ENCODE results near the gene CORO2B. TPM values are rescaled to one million over a fixed set of nuclear protein-coding genes. Genes with fewer than 3 reads are reported as not detected.

Gene CORO2B
- total and polyA plus RNA-seq, 2 of the 13 experiments (the other 11 are each of a cell fraction or from before 2014, with no cell fraction given): 0.35 to 0.63 TPM

DNA sequence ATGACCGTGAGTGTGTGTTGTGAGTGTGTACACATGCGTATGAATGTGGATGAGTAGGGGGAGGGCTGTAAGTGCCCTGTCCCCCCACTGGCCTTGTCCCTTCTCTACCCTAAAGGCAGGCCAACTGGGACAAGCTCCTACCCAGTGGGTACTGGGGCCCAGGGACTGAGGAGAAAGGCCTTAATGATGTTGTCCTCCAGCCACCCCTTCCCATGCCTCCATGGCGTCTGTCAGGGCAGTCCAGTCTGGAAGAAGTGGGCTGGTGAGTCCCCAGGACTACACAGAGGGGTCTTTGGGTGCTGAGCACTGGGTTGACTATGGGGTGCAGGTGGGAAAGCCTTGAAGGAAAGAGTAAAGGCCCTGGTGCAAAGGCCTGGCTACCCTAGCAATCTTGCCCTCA lies 16.9 kb upstream of the CORO2B start (continued):
- TF ChIP-seq, protein P1, sequence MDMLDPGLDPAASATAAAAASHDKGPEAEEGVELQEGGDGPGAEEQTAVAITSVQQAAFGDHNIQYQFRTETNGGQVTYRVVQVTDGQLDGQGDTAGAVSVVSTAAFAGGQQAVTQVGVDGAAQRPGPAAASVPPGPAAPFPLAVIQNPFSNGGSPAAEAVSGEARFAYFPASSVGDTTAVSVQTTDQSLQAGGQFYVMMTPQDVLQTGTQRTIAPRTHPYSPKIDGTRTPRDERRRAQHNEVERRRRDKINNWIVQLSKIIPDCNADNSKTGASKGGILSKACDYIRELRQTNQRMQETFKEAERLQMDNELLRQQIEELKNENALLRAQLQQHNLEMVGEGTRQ (IDR thresholded peaks at IDR 0.05; ENCODE audit: low read depth, low read length): no peak
- TF ChIP-seq, protein P1 (CRISPR knock-in tag; IDR thresholded peaks at IDR 0.05; ENCODE audit: borderline replicate concordance): no peak
- TF ChIP-seq JUN (CRISPR knock-in tag; IDR thresholded peaks at IDR 0.05) (no peak), AKAP8 (CRISPR knock-in tag; IDR thresholded peaks at IDR 0.05) (no peak), ZNF768 (CRISPR knock-in tag; IDR thresholded peaks at IDR 0.05) (no peak), NBN (conservative IDR thresholded peaks at IDR 0.05) (no peak), ELF1 (CRISPR knock-in tag; IDR thresholded peaks at IDR 0.05) (no peak), KMT2A (CRISPR knock-in tag; IDR thresholded peaks at IDR 0.05) (no peak)
- TF ChIP-seq, protein P2, sequence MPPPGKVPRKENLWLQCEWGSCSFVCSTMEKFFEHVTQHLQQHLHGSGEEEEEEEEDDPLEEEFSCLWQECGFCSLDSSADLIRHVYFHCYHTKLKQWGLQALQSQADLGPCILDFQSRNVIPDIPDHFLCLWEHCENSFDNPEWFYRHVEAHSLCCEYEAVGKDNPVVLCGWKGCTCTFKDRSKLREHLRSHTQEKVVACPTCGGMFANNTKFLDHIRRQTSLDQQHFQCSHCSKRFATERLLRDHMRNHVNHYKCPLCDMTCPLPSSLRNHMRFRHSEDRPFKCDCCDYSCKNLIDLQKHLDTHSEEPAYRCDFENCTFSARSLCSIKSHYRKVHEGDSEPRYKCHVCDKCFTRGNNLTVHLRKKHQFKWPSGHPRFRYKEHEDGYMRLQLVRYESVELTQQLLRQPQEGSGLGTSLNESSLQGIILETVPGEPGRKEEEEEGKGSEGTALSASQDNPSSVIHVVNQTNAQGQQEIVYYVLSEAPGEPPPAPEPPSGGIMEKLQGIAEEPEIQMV (CRISPR knock-in tag; IDR thresholded peaks at IDR 0.05; ENCODE audit: low read depth): no peak

DNA sequence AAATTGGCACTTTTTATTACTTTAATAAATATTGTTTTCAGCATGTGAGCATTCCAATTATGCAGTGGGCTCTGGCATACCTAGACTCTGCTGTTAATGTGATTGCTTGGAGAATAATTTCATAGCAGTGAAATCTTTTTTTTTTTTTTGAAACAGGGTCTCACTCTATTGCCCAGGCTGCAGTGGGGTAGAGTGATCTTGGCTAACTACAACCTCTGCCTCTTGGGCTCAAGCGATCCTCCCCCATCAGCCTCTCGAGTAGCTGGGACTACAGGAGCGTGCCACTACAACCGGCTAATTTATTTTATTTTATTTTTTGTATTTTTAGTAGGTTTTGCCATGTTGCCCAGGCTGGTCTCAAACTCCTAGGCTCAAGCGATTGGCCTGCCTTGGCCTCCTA lies 14.6 kb upstream of the CORO2B start:
- Histone ChIP-seq H3K4me2 (ENCODE audit: low read depth, low read length) (no peak overlapping the region), H3K27me3 (ENCODE audit: control insufficient read depth in 1 of 2, insufficient read depth in 2 of 2, low read length in 2 of 2) (peaks cover 4 to 23% of the 10 kb centered on the region in 2 experiments; a peak in 3 of 5 replicates), H3K79me2 (ENCODE audit: insufficient read depth, low read length) (no peaks in the 10 kb centered on the region), H3K27ac (ENCODE audit: extremely low read length, insufficient read depth, low read length) (no peak overlapping the region), H3K4me1 (ENCODE audit: insufficient read depth, low read length) (peaks cover 4% of the 10 kb centered on the region; the same call in 1 of the 2 replicates), H3K4me3 (replicated peaks in 1 of 3; ENCODE audit: insufficient read depth in 1 of 3, low read depth in 2 of 3, low read length in 3 of 3) (no peak overlapping the region), H2AFZ (ENCODE audit: low read length) (no peak overlapping the region), H4K20me1 (ENCODE audit: insufficient read depth, low read length) (no peaks in the 10 kb centered on the region), H3K9me3 (ENCODE audit: low read length) (no peaks in the 10 kb centered on the region), H3K9ac (ENCODE audit: insufficient read depth, low read depth, low read length) (no peak overlapping the region), H3K36me3 (replicated peaks in 1 of 2; ENCODE audit: control insufficient read depth in 1 of 2, insufficient read depth in 2 of 2, low read length in 2 of 2) (no peaks in the 10 kb centered on the region)
- BruUV-seq (replicated peaks): no TSS peak
- DNase-seq (ENCODE audit: low spot score): no peak
- ChIA-PET POLR2A (no interaction called here), CTCF (ENCODE audit: low intra/inter-chr PET ratio, low total read pairs) (no interaction called here)
- no peak for ATAC-seq
- WGBS (ENCODE audit: low lambda C conversion rate): 22% methylated on average over 5 of the region's 5 CpGs
- in situ Hi-C loops (cut with HindIII; ENCODE audit: extremely low pct_ligation_motif_present, low pct_unique_long_range_greater_than_20kb) (no loop called here), intact Hi-C loops (cut with micrococcal nuclease; ENCODE audit: unreplicated experiment) (no loop called here)
- no peak for FAIRE-seq
- TF ChIP-seq ZNF766 (CRISPR knock-in tag; IDR thresholded peaks at IDR 0.05; ENCODE audit: borderline replicate concordance) (no peak), NFKB2 (CRISPR knock-in tag; IDR thresholded peaks at IDR 0.05; ENCODE audit: borderline replicate concordance) (no peak), ZNF879 (CRISPR knock-in tag; IDR thresholded peaks at IDR 0.05) (no peak), CBFB (CRISPR knock-in tag; IDR thresholded peaks at IDR 0.05) (no peak), RBM22 (optimal IDR thresholded peaks at IDR 0.05; ENCODE audit: low read length) (no peak), ZNF788 (CRISPR knock-in tag; IDR thresholded peaks at IDR 0.05; ENCODE audit: borderline replicate concordance) (no peak), LCORL (IDR thresholded peaks at IDR 0.05) (no peak), LCORL (CRISPR knock-in tag; IDR thresholded peaks at IDR 0.05) (no peak), FOXK1 (CRISPR knock-in tag; IDR thresholded peaks at IDR 0.05; ENCODE audit: borderline replicate concordance, low read depth) (no peak), ONECUT2 (CRISPR knock-in tag; IDR thresholded peaks at IDR 0.05) (no peak), MTA3 (CRISPR knock-in tag; IDR thresholded peaks at IDR 0.05) (no peak)
- TF ChIP-seq, protein P3, sequence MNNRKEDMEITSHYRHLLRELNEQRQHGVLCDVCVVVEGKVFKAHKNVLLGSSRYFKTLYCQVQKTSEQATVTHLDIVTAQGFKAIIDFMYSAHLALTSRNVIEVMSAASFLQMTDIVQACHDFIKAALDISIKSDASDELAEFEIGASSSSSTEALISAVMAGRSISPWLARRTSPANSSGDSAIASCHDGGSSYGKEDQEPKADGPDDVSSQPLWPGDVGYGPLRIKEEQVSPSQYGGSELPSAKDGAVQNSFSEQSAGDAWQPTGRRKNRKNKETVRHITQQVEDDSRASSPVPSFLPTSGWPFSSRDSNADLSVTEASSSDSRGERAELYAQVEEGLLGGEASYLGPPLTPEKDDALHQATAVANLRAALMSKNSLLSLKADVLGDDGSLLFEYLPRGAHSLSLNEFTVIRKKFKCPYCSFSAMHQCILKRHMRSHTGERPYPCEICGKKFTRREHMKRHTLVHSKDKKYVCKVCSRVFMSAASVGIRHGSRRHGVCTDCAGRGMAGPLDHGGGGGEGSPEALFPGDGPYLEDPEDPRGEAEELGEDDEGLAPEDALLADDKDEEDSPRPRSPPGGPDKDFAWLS (CRISPR knock-in tag; IDR thresholded peaks at IDR 0.05; ENCODE audit: borderline replicate concordance): no peak
- TF ChIP-seq, protein P4, sequence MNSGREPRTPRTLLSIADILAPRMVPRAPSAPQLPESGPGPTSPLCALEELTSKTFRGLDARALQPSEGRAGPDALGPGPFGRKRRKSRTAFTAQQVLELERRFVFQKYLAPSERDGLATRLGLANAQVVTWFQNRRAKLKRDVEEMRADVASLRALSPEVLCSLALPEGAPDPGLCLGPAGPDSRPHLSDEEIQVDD (CRISPR knock-in tag; IDR thresholded peaks at IDR 0.05; ENCODE audit: borderline replicate concordance): no peak

Measured in HepG2 (cell line).